Measurements from ENCODE around the gene CATSPER3. TPM values are rescaled to one million over a fixed set of nuclear protein-coding genes. Genes with fewer than 3 reads are reported as not detected.

Gene CATSPER3
- polyA plus RNA-seq, 2 of the 4 experiments (the other 2 are of a cell fraction): 0.41 to 0.74 TPM

- ChIA-PET POLR2A (interaction anchor here (1.3 kb wide), 1 partner anchor 105 kb away, joined by 4 read pairs; no protein-coding TSS in a partner anchor), CTCF (interaction anchor here (0.7 to 2.9 kb wide), 3 partner anchors 11 to 515 kb away, joined by 3 to 9 read pairs (median 4); no protein-coding TSS in a partner anchor)
- Histone ChIP-seq H3K4me3 (no peak overlapping the region), H3K4me2 (no peak overlapping the region), H3K9me3 (no peaks in the 10 kb centered on the region), H3K27ac (peak overlapping the region in 1 of 2 experiments; percentile 96; a peak in 2 of 6 replicates), H3K4me1 (peaks cover 13% of the 10 kb centered on the region)
- FAIRE-seq: no peak
- TF ChIP-seq ZNF302 (CRISPR knock-in tag; IDR thresholded peaks at IDR 0.05) (no peak), JUN (IDR thresholded peaks at IDR 0.05) (no peak), ZSCAN20 (CRISPR knock-in tag; IDR thresholded peaks at IDR 0.05) (no peak), BCL3 (IDR thresholded peaks at IDR 0.05) (no peak), RCOR1 (IDR thresholded peaks at IDR 0.05; ENCODE audit: low read depth, low read length) (no peak), TP53 (CRISPR knock-in tag; IDR thresholded peaks at IDR 0.05) (no peak), REST (IDR thresholded peaks at IDR 0.05) (no peak), BHLHE40 (IDR thresholded peaks at IDR 0.05; ENCODE audit: low read depth, low read length) (no peak), KDM1A (IDR thresholded peaks at IDR 0.05; ENCODE audit: low read depth) (no peak), HOXA7 (CRISPR knock-in tag; IDR thresholded peaks at IDR 0.05) (no peak), FOSL2 (IDR thresholded peaks at IDR 0.05) (no peak), FOSL2 (CRISPR knock-in tag; IDR thresholded peaks at IDR 0.05) (no peak)
- no peak for ATAC-seq
- 81% methylated on average over 2 of the region's 6 CpGs for WGBS (ENCODE audit: missing lambda C conversion rate)
- DNase-seq (ENCODE audit: low read depth in 1 of 2, low spot score in 1 of 2): no peak
Measured at GRCh38 chr5:135035678-135036030, 67.9 kb downstream of the CATSPER3 start.

- FAIRE-seq: no peak
- Histone ChIP-seq H3K4me3 (no peak overlapping the region), H3K4me2 (no peak overlapping the region), H3K4me1 (peaks cover 13% of the 10 kb centered on the region), H3K9me3 (no peaks in the 10 kb centered on the region), H3K27ac (no peak overlapping the region)
- 100% methylated on average over 4 of the region's 4 CpGs for WGBS (ENCODE audit: missing lambda C conversion rate)
- TF ChIP-seq HEYL (CRISPR knock-in tag; IDR thresholded peaks at IDR 0.05) (no peak), KDM1A (IDR thresholded peaks at IDR 0.05; ENCODE audit: low read depth) (no peak), RARB (CRISPR knock-in tag; IDR thresholded peaks at IDR 0.05) (no peak), MYC (IDR thresholded peaks at IDR 0.05; ENCODE audit: borderline replicate concordance, low read length) (no peak), NPAS2 (CRISPR knock-in tag; IDR thresholded peaks at IDR 0.05; ENCODE audit: borderline replicate concordance) (no peak), NR3C1 (IDR thresholded peaks at IDR 0.05) (no peak), ZNF302 (CRISPR knock-in tag; IDR thresholded peaks at IDR 0.05) (no peak), MAX (IDR thresholded peaks at IDR 0.05) (no peak), FOSB (CRISPR knock-in tag; IDR thresholded peaks at IDR 0.05) (no peak), POLR2AphosphoS2 (conservative IDR thresholded peaks at IDR 0.05; ENCODE audit: low read length) (no peak), JUN (IDR thresholded peaks at IDR 0.05) (no peak)
- CTCF ChIA-PET: interaction anchor here (2.9 kb wide), 1 partner anchor 155 kb away, joined by 9 read pairs; no protein-coding TSS in a partner anchor
- POLR2A ChIA-PET: no interaction called here
- no peak for ATAC-seq
- DNase-seq (ENCODE audit: low read depth in 1 of 2, low spot score in 1 of 2): no peak
Measured at GRCh38 chr5:135036405-135036804, 68.7 kb downstream of the CATSPER3 start.
